ENCODE results near the gene CRYL1. TPM values are rescaled to one million over a fixed set of nuclear protein-coding genes. Genes with fewer than 3 reads are reported as not detected.

The CRYL1 gene
- total RNA-seq, 1 experiment from 2014 or later, result 3.7 TPM

DNA sequence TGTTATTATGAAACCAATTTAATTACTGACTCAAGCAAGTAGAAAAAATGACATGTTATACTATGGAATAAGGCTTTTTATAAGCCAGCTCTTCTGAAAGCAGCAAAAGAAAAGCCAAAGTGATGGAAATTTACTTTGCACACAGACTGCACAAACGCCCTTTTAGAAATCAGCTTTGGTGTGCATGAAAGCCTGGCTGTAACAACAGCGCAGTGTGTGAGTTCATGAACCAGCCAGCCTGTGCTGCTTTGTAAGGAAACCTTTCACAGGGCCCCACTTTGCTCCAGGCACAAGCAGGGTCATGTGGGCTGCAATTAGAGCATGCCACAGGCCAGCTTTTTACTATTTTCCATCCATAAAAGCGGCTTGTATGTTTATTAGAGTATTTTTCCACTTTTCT lies 27.7 kb upstream of the CRYL1 start:
- H3K23me2 ChIP-seq (ENCODE audit: insufficient read length, low read depth, low read length, poor library complexity, severe bottlenecking), result no peaks in the 10 kb centered on the region
- H3K18ac ChIP-seq (ENCODE audit: insufficient read length, low read depth, low read length), result no peak overlapping the region
- H3K27ac ChIP-seq (ENCODE audit: insufficient read length, low read depth, low read length), result no peak overlapping the region
- TF ChIP-seq, protein P1, sequence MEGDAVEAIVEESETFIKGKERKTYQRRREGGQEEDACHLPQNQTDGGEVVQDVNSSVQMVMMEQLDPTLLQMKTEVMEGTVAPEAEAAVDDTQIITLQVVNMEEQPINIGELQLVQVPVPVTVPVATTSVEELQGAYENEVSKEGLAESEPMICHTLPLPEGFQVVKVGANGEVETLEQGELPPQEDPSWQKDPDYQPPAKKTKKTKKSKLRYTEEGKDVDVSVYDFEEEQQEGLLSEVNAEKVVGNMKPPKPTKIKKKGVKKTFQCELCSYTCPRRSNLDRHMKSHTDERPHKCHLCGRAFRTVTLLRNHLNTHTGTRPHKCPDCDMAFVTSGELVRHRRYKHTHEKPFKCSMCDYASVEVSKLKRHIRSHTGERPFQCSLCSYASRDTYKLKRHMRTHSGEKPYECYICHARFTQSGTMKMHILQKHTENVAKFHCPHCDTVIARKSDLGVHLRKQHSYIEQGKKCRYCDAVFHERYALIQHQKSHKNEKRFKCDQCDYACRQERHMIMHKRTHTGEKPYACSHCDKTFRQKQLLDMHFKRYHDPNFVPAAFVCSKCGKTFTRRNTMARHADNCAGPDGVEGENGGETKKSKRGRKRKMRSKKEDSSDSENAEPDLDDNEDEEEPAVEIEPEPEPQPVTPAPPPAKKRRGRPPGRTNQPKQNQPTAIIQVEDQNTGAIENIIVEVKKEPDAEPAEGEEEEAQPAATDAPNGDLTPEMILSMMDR (conservative IDR thresholded peaks at IDR 0.05), result no peak
- no peaks in the 10 kb centered on the region for H3K27me3 ChIP-seq (ENCODE audit: insufficient read depth, low read length)
- no CpG with 5 or more reads among the region's 3 CpGs for WGBS (ENCODE audit: extremely low coverage, insufficient read length, low lambda C conversion rate)
- no peak overlapping the region for H3K56ac ChIP-seq (ENCODE audit: insufficient read length, low read depth, low read length)
- Mint-ChIP-seq H3K36me3 (ENCODE audit: insufficient read depth in 1 of 3, low read depth in 3 of 3) (no peaks in the 10 kb centered on the region), H3K4me1 (no peaks in the 10 kb centered on the region), H3K27me3 (ENCODE audit: low read depth) (no peaks in the 10 kb centered on the region), H3K27ac (no peak overlapping the region), H3K4me3 (no peak overlapping the region), H3K9me3 (no peaks in the 10 kb centered on the region)
- no peak for DNase-seq
- H2BK20ac ChIP-seq (ENCODE audit: low read depth, low read length, poor library complexity, severe bottlenecking), result no peak overlapping the region
- no peaks in the 10 kb centered on the region for H3K4me1 ChIP-seq (ENCODE audit: insufficient read depth, low read length)
- H2BK120ac ChIP-seq (ENCODE audit: low read depth, low read length, poor library complexity, severe bottlenecking), result no peak overlapping the region
- H2BK5ac ChIP-seq (ENCODE audit: insufficient read length, low read length), result no peak overlapping the region
- no peak overlapping the region for H3K14ac ChIP-seq (ENCODE audit: insufficient read depth, low read length)
- no peak overlapping the region for H2BK12ac ChIP-seq (ENCODE audit: insufficient read length, low read depth, low read length)
- no peak overlapping the region for H2AFZ ChIP-seq (ENCODE audit: low read length)
- no peaks in the 10 kb centered on the region for H3K79me2 ChIP-seq (ENCODE audit: insufficient read depth, low read length)
- no peak overlapping the region for H3K4ac ChIP-seq (ENCODE audit: low read depth, low read length)
- no peak overlapping the region for H4K5ac ChIP-seq (ENCODE audit: insufficient read length, low read depth, low read length)
- no peak overlapping the region for H4K8ac ChIP-seq (replicated peaks; ENCODE audit: insufficient read length, low read depth, low read length)
- H2AK5ac ChIP-seq (ENCODE audit: insufficient read length, low read length), result no peak overlapping the region
- H3K79me1 ChIP-seq (ENCODE audit: insufficient read depth, low read depth, low read length, poor library complexity, severe bottlenecking), result no peaks in the 10 kb centered on the region
- H4K20me1 ChIP-seq (ENCODE audit: control insufficient read depth, insufficient read depth, insufficient read length), result no peaks in the 10 kb centered on the region
- H3K4me2 ChIP-seq (ENCODE audit: insufficient read depth, insufficient read length, low read length), result no peak overlapping the region
- H2BK15ac ChIP-seq (ENCODE audit: low read depth, low read length), result no peak overlapping the region
- no peak overlapping the region for H3T11ph ChIP-seq (ENCODE audit: low read length)
- H3K9ac ChIP-seq (ENCODE audit: extremely low read depth, insufficient read length, low read length), result no peak overlapping the region
- H4K91ac ChIP-seq (ENCODE audit: insufficient read length, low read depth, low read length), result no peak overlapping the region
- no peaks in the 10 kb centered on the region for H3K9me3 ChIP-seq (ENCODE audit: control insufficient read depth, low read depth, low read length)
- H3K23ac ChIP-seq (ENCODE audit: insufficient read length, low read depth, low read length), result no peak overlapping the region
